NCI-H2196 treated with DMSO at 0.1 percent for 48 hours (cell line): Measurements from ENCODE around the gene HNF1A.
"Not testable (repeated sequence)": the region's sequence is repeated elsewhere in the genome, so short reads cannot be mapped to it uniquely, and the experiment has no call there.

Source experiments
- DNase-seq: peaks from one replicate; lab custom pipeline; 2025; ENCODE audit not compliant: unreplicated experiment; lab: John Stamatoyannopoulos, UW

The HNF1A gene

DNA sequence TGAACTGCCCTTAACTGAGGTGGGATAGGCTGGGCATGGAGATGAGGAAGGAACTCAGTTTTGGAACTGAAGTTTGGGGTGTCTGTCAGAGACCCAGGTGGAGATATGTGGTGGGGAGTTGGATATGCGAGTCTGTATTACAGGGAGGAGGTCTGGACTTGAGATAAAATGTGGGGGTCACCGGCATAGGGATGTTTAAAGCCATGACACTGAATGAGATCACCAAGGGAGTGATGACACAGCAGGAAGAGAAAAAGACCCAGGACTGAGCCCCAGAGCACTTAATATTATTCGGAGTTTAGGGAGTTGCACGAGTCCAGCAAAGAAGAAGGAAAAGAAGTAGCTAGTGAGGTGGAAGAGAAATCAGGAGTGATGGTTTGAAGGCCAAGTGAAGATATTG, 64.7 kb downstream of the HNF1A start:
- DNase-seq = no peak

DNA sequence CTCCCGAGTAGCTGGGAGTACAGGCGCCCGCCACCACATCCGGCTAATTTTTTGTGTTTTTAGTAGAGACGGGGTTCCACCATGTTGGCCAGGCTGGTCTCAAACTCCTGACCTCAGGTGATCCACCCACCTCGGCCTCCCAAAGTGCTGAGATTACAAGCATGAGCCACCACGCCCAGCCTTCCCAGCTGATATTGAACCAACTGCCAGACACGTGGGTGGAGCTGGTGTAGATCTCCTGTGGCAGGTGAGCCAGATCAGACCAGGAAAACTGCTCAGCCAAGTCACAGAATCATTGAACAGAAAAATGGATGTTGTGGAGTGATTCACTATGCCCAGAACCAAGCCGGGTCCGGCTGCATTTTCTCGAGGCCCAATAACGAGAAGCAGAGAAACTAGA, 69.1 kb downstream of the HNF1A start:
- not testable (repeated sequence) for DNase-seq

DNA sequence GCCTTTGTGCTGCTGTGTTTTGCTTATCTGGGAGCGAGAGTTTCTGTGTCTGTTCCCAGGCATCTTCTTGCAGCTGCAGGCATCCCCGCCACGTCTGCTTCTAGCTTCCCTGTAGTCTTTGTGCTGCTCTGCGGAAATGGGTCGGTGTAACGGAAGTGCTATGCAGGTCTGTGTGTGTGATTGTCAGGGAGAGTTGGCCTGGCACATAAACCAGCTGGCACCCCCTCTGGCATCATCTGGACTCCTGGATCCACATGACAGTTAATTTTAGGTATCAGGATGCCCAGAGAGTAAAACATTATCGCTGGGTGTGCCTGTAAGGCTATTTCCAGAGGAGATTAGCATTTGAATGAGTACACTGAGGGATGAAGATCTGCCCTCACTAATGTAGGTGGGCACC, 70.1 kb downstream of the HNF1A start:
- DNase-seq = no peak

DNA sequence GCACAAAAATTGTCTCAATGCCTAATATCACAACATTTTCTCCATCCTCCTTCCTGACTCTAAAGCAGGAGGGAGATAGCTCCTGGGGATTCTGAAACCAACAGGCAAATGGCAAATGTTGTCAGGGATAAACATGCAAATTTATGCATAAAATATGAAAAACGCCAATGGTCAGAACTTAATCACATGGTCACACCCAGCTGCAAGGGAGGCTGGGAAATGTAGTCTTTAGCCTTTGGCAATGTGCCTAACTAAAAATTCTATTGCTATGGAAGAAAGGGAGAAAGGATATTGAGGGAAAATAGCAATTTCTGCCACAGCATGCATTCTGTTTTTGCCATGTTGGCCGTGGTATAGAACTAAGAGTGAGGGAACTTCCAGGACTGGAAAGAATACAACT, 72.4 kb downstream of the HNF1A start:
- DNase-seq = no peak
